GM18951 (cell line): Measurements from ENCODE around the gene CDCP1.
"Not testable (repeated sequence)": the region's sequence is repeated elsewhere in the genome, so short reads cannot be mapped to it uniquely, and the experiment has no call there.

ENCODE experiments used
- POLR2A ChIP-seq: IDR thresholded peaks from 4 replicates; pipeline ENCODE4 v1.6.1; 2011; ENCODE audit warnings: mild to moderate bottlenecking; ENCODE audit not compliant: insufficient read length, insufficient read depth; ENCODE audit errors: extremely low read depth
- in situ Hi-C: fragments of 300-500 bp; cut with MboI; formaldehyde crosslinking; loops from one replicate; pipeline ENCODE4 v1.12.0; 2022; ENCODE audit warnings: low sequenced_read_pairs, mixed read lengths, inconsistent platforms; ENCODE audit not compliant: unreplicated experiment

The CDCP1 gene

GRCh38 chr3:45088543-45089358, 57.4 kb downstream of the CDCP1 start:
- in situ Hi-C loops, result no loop called here
- TF ChIP-seq POLR2A, result no peak

- TF ChIP-seq POLR2A, result no peak
- in situ Hi-C loops, result no loop called here
Measured at GRCh38 chr3:45087155-45087554, 59.0 kb downstream of the CDCP1 start.

GRCh38 chr3:45084820-45085816, 61.1 kb downstream of the CDCP1 start:
- in situ Hi-C loops, result no loop called here
- TF ChIP-seq POLR2A, result no peak

- TF ChIP-seq POLR2A, result no peak
- in situ Hi-C loops, result no loop called here
Measured at GRCh38 chr3:45084361-45084760, 61.8 kb downstream of the CDCP1 start.

- TF ChIP-seq POLR2A, result no peak
- in situ Hi-C loops, result no loop called here
Measured at GRCh38 chr3:45083023-45083422, 63.2 kb downstream of the CDCP1 start.

- in situ Hi-C loops, result no loop called here
- TF ChIP-seq POLR2A, result no peak
Measured at GRCh38 chr3:45082142-45082538, 64.0 kb downstream of the CDCP1 start.

- no peak for TF ChIP-seq POLR2A
- in situ Hi-C loops, result no loop called here
Measured at GRCh38 chr3:45081506-45082141, 64.6 kb downstream of the CDCP1 start.

GRCh38 chr3:45080824-45081223, 65.4 kb downstream of the CDCP1 start:
- in situ Hi-C loops, result no loop called here
- no peak for TF ChIP-seq POLR2A

- in situ Hi-C loops, result no loop called here
- TF ChIP-seq POLR2A, result no peak
Measured at GRCh38 chr3:45079715-45080114, 66.5 kb downstream of the CDCP1 start.

GRCh38 chr3:45078910-45079522, 67.2 kb downstream of the CDCP1 start:
- in situ Hi-C loops, result no loop called here
- no peak for TF ChIP-seq POLR2A

- in situ Hi-C loops, result not testable (repeated sequence)
Measured at GRCh38 chr3:45078256-45078655, 67.9 kb downstream of the CDCP1 start.

- TF ChIP-seq POLR2A, result no peak
- in situ Hi-C loops, result no loop called here
Measured at GRCh38 chr3:45075821-45076625, 70.2 kb downstream of the CDCP1 start.
